Epithelial cell of esophagus (primary cell): ENCODE measurements around the gene CAMSAP1.

ENCODE experiments used
- DNase-seq: peaks from one replicate; pipeline ENCODE4 v3.0.0; 2010; ENCODE audit warnings: low read depth
- H3K4me3 ChIP-seq: 2 replicates; pipeline ENCODE4 v1.5.1; 2011; ENCODE audit warnings: mild to moderate bottlenecking, low read length, control low read depth
- TF ChIP-seq, protein P1 (sequence below): IDR thresholded peaks from 2 replicates; pipeline ENCODE4 v1.5.1; 2011; ENCODE audit warnings: low read depth, mild to moderate bottlenecking, low read length, control low read depth, inconsistent platforms; ENCODE audit not compliant: insufficient read depth; ENCODE audit errors: missing control alignments

CAMSAP1 gene

GRCh38 chr9:135851748-135852147 lies 55.6 kb downstream of the CAMSAP1 start:
- peak; percentile 81 for DNase-seq
- no peak overlapping the region for H3K4me3 ChIP-seq

DNA sequence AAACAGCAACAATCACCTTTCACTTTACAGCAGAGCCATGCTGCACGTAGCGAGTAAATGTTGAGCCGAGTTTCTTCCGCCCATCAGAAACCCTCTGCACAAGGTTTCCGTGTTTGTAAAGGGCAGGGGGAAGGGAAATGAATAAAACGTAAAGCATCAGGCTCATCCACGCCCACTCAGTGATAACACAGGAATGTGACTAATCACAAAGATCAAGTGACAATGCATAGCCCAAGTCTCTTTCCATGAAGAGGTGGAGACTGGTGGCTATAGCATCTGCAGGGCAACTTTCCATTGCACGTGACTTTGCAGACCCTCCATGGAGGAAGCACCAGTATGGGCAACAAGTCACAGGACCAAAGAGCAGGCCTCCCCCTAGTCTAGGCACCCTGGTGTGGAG lies 56.6 kb downstream of the CAMSAP1 start:
- TF ChIP-seq, protein P1, sequence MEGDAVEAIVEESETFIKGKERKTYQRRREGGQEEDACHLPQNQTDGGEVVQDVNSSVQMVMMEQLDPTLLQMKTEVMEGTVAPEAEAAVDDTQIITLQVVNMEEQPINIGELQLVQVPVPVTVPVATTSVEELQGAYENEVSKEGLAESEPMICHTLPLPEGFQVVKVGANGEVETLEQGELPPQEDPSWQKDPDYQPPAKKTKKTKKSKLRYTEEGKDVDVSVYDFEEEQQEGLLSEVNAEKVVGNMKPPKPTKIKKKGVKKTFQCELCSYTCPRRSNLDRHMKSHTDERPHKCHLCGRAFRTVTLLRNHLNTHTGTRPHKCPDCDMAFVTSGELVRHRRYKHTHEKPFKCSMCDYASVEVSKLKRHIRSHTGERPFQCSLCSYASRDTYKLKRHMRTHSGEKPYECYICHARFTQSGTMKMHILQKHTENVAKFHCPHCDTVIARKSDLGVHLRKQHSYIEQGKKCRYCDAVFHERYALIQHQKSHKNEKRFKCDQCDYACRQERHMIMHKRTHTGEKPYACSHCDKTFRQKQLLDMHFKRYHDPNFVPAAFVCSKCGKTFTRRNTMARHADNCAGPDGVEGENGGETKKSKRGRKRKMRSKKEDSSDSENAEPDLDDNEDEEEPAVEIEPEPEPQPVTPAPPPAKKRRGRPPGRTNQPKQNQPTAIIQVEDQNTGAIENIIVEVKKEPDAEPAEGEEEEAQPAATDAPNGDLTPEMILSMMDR: no peak
- no peak for DNase-seq
- H3K4me3 ChIP-seq: no peak overlapping the region

More at GRCh38 chr9:135851748-135852147, 55.6 kb downstream of the CAMSAP1 start:
- TF ChIP-seq, protein P1: no peak

GRCh38 chr9:135849181-135849580 lies 58.2 kb downstream of the CAMSAP1 start:
- no peak overlapping the region for H3K4me3 ChIP-seq
- TF ChIP-seq, protein P1: no peak
- DNase-seq: no peak

- no peak for DNase-seq
- TF ChIP-seq, protein P1: no peak
- H3K4me3 ChIP-seq: no peak overlapping the region
These were observed 58.9 kb downstream of the CAMSAP1 start for GRCh38 chr9:135848341-135849047.

- DNase-seq: no peak
- no peak overlapping the region for H3K4me3 ChIP-seq
- TF ChIP-seq, protein P1: no peak
These were observed 59.5 kb downstream of the CAMSAP1 start for GRCh38 chr9:135847833-135848232.

- no peak for DNase-seq
- H3K4me3 ChIP-seq: no peak overlapping the region
- TF ChIP-seq, protein P1: no peak
These were observed 66.8 kb downstream of the CAMSAP1 start for GRCh38 chr9:135840539-135840938.

DNA sequence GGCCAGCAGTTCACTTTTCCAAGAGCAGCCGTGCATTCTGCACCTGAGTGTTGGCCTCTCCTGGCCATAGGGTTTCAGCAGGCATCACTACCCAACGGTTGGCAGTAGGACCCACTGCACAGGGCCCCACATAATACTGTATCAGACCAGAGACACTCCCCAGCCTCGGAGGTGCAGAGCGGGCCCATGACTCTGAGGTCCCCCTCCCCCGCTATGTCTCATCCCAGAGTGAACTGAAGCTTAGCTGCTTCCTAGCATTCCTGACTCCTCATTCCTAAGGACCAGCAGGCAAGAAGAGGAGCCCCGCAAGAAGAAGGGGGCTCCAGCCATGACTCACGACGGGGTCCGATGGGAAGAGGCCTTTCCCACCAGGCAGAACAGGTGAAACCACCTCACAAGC lies 67.2 kb downstream of the CAMSAP1 start:
- TF ChIP-seq, protein P1: no peak
- no peak overlapping the region for H3K4me3 ChIP-seq
- no peak for DNase-seq
